Cardiac muscle cell (in vitro differentiated cells and primary cell): ENCODE results near the gene ANKK1. TPM values are rescaled to one million over a fixed set of nuclear protein-coding genes. Genes with fewer than 3 reads are reported as not detected.

Experiments used
- DNase-seq, 2 donors: peaks; one replicate each; pipeline versions ENCODE4 v3.0.0 to v3.0.0-alpha.2; 2010 to 2017; ENCODE audit warnings: low read depth in 1 of 2, low spot score in 1 of 2
- H3K27ac ChIP-seq: fragments of 200-600 bp; sonication (generic); 2 replicates; pipeline ENCODE4 v1.5.1; 2016
- H3K27me3 ChIP-seq: fragments of 200-600 bp; sonication (generic); 2 replicates; pipeline ENCODE4 v1.6.0; 2016; ENCODE audit warnings: control low read depth
- H3K36me3 ChIP-seq: fragments of 200-600 bp; sonication (generic); 2 replicates; pipeline ENCODE4 v1.5.1; 2016; ENCODE audit warnings: control low read depth
- H3K4me1 ChIP-seq: fragments of 200-600 bp; sonication (generic); 2 replicates; pipeline ENCODE4 v1.8.1; 2017; ENCODE audit warnings: low read depth, mild to moderate bottlenecking, mixed run types
- H3K4me3 ChIP-seq: fragments of 200-600 bp; sonication (generic); 2 replicates; pipeline ENCODE4 v1.5.1; 2016; ENCODE audit warnings: mild to moderate bottlenecking
- H3K9me3 ChIP-seq: fragments of 200-600 bp; sonication (generic); 2 replicates; pipeline ENCODE4 v1.5.1; 2017; ENCODE audit warnings: low read depth, mild to moderate bottlenecking, control low read depth
- polyA plus RNA-seq: library from polyadenylated mRNA; unstranded; fragments of >200 nt; fragmentation: Nextera tagmentation; extraction: Ambion mirVana; gene quantifications from 2 replicates; pipeline ENCODE4 v1.2.1, GENCODE V29; 2016
- total RNA-seq: library from RNA; depleted of rRNA; stranded (reverse); fragments of >200 nt; gene quantifications from 2 replicates; pipeline ENCODE4 v1.2.3, GENCODE V29; 2016
- TF ChIP-seq, protein P1 (sequence below): IDR thresholded peaks from 2 replicates; pipeline ENCODE4 v1.5.1; 2012; ENCODE audit warnings: low read depth, mild to moderate bottlenecking, low read length

ANKK1 gene
- total and polyA plus RNA-seq, 2 experiments from 2014 or later, result 0.09 TPM; not detected in 1

DNA sequence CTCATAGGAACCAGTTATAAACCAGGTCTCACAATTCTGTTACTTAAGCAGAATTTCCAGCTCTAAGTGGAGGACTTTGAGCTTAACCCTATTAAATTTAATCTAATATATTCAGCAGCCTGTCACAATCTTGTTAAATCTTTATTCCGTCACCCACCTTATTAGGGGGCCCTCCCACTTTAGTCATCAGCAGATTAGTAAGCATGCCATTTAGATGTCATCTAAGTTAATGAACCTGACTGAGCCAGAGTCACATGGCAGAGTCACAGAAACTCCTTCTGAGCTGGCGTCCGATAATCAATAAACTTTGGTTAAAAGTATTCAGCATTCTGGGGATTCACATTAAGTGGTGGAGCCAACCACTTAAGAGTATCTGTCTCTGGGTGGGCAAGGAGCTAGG, 38.1 kb upstream of the ANKK1 start:
- no peak for DNase-seq
- H3K36me3 ChIP-seq, result no peaks in the 10 kb centered on the region
- H3K4me1 ChIP-seq, result no peaks in the 10 kb centered on the region
- no peaks in the 10 kb centered on the region for H3K9me3 ChIP-seq
- H3K4me3 ChIP-seq, result no peak overlapping the region
- TF ChIP-seq, protein P1, sequence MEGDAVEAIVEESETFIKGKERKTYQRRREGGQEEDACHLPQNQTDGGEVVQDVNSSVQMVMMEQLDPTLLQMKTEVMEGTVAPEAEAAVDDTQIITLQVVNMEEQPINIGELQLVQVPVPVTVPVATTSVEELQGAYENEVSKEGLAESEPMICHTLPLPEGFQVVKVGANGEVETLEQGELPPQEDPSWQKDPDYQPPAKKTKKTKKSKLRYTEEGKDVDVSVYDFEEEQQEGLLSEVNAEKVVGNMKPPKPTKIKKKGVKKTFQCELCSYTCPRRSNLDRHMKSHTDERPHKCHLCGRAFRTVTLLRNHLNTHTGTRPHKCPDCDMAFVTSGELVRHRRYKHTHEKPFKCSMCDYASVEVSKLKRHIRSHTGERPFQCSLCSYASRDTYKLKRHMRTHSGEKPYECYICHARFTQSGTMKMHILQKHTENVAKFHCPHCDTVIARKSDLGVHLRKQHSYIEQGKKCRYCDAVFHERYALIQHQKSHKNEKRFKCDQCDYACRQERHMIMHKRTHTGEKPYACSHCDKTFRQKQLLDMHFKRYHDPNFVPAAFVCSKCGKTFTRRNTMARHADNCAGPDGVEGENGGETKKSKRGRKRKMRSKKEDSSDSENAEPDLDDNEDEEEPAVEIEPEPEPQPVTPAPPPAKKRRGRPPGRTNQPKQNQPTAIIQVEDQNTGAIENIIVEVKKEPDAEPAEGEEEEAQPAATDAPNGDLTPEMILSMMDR, result no peak
- no peak overlapping the region for H3K27ac ChIP-seq
- no peaks in the 10 kb centered on the region for H3K27me3 ChIP-seq

DNA sequence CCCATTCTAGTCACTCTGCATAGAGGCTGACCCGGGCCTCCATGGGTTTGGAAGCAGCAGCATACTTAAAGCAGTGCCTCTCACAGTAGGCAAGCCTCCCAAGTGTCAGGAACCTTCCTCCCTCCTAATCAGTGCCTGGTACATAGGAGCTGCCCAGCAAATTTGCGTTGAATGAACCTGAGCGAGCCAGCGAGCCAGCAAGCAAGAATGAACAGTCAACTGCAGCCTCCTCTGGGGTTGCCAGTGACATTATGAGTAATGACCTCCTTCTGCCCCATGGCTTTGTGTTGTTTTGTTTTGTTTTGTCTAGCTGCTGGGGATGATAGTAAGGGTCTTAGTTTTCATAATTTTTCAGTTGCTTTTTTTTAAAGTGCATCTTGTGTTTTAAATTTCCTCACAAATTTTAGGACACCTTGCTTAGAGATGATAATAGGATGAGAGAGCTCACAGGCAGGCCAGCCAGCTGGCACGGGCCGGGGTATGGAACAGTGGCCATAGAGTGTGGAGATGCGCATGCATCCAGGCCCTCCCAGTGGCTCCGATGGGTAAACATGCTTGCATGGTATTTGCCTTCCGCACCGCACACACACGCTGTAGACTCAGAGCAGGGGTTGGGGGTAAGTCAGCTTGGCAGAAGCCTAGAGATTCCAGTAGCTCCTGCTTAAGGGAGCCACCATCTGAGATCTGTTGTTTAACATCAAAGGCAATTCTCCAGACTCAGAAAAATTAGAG, 37.1 kb upstream of the ANKK1 start:
- Histone ChIP-seq H3K27ac (no peak overlapping the region), H3K36me3 (no peaks in the 10 kb centered on the region), H3K9me3 (no peaks in the 10 kb centered on the region), H3K4me1 (no peaks in the 10 kb centered on the region), H3K27me3 (no peaks in the 10 kb centered on the region), H3K4me3 (no peak overlapping the region)
- no peak for DNase-seq
- TF ChIP-seq, protein P1, result no peak

DNA sequence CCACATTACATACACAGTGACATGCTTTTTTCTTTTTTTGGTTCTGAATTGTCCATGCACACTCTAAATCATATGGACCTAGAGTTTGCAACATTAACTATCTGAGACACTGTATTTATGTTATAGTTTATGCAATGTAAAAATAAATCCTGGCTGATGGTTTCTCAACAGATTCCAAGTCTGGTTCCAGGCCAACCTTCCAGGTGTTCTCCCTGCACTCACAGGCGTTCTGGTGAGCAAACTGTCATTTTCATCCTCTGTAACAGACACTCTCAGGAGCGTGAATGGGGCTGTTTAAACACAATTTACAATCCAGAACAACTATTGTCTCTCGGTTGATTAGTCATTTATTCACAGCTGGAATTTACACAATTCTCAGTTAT, 36.5 kb upstream of the ANKK1 start:
- no peak overlapping the region for H3K4me3 ChIP-seq
- TF ChIP-seq, protein P1, result no peak

DNA sequence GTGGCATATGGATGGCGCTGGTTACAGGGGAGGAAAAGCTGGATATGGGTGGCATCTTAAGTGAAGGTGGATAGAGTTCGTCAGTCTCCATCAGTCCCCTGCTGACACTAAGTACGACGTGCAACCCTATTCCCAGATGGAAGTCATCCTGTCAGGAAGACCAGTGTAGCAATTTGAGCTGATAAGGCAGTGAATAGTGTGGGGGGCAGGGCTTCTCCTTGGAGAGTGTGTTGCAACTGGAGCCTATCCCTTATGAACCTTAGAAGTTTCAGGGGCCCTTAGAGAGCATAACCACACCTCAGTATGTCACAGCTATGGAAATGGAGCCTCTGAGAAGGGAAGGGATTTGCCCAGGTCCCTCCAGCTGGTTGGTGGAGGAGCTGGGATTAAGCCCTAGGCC, 36.1 kb upstream of the ANKK1 start:
- no peak overlapping the region for H3K4me3 ChIP-seq
- H3K9me3 ChIP-seq, result no peaks in the 10 kb centered on the region
- TF ChIP-seq, protein P1, result no peak
- H3K4me1 ChIP-seq, result no peaks in the 10 kb centered on the region
- no peaks in the 10 kb centered on the region for H3K36me3 ChIP-seq
- DNase-seq, result peak in 1 of 2 donors; percentile 66
- H3K27me3 ChIP-seq, result no peaks in the 10 kb centered on the region
- no peak overlapping the region for H3K27ac ChIP-seq

More for the DNA sequence above, 36.5 kb upstream of the ANKK1 start:
- Histone ChIP-seq H3K36me3 (no peaks in the 10 kb centered on the region), H3K27ac (no peak overlapping the region), H3K9me3 (no peaks in the 10 kb centered on the region), H3K4me1 (no peaks in the 10 kb centered on the region), H3K27me3 (no peaks in the 10 kb centered on the region)
- DNase-seq, result no peak

DNA sequence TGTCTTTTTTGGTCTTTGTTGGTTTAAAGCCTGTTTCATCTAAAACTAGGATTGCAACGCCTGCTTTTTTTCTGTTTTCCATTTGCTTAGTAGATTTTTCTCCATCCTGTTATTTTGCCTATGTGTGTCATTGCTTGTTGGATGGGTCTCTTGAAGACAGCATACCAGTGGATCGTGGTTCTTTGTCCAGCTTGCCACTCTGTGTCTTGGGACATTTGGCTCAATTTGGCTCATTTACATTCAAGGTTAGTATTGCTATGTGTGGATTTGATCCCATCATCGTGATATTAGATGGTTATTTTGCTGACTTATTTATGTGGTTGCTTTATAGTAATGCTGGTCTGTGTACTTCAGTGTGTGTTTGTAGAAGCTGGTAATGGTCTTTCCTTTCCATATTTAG, 31.4 kb upstream of the ANKK1 start:
- no peaks in the 10 kb centered on the region for H3K4me1 ChIP-seq
- no peak overlapping the region for H3K4me3 ChIP-seq
- TF ChIP-seq, protein P1, result no peak
- no peaks in the 10 kb centered on the region for H3K36me3 ChIP-seq
- no peaks in the 10 kb centered on the region for H3K9me3 ChIP-seq
- no peak for DNase-seq
- H3K27ac ChIP-seq, result no peak overlapping the region
- H3K27me3 ChIP-seq, result no peaks in the 10 kb centered on the region
